ENCODE measurements around the gene CELA3A. TPM values are rescaled to one million over a fixed set of nuclear protein-coding genes. Genes with fewer than 3 reads are reported as not detected.

Gene CELA3A
- total RNA-seq, 1 experiment from 2014 or later: not detected

DNA sequence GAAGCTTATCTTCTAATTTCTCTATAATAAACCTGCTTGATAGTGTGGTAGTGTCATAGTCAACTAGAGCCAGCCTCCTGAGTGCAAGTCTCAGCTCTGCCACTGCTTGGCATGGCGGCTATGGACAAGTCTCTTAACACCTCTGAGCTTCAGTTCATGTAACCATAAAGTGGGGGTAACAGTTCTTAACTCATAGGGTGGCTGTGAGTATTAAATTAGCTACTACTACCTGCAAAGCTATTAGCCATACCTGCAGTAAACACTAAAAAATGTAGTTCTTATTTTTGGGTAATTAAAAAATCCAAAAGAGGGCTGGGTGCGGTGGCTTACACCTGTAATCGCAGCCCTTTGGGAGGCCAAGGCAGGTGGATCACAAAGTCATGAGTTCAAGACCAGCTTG lies 48.9 kb downstream of the CELA3A start:
- no peak for DNase-seq (ENCODE audit: low read depth)

DNA sequence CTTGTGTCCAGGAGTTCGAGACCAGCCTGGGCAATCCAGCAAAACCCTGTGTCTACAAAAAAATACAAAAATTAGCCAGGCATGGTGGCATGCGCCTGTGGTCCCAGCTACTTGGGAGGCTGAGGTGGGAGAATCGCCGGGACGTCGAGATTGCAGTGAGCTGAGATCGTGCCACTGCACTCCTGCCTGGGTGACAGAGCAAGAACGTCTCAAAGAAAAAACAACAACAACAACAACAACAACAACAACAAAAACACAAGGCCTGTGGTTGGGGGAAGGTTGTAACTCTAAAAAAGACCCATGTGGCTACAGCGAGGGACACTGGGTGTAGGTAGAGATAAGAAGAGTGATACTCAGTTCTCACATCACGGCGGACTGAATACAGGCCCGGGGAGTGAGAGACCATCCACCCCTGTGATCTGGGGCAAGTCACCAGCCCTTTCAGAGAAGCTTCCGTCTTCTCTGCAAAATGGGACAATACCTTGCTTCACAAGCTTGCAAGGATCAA lies 50.2 kb downstream of the CELA3A start:
- DNase-seq (ENCODE audit: low read depth): no peak

DNA sequence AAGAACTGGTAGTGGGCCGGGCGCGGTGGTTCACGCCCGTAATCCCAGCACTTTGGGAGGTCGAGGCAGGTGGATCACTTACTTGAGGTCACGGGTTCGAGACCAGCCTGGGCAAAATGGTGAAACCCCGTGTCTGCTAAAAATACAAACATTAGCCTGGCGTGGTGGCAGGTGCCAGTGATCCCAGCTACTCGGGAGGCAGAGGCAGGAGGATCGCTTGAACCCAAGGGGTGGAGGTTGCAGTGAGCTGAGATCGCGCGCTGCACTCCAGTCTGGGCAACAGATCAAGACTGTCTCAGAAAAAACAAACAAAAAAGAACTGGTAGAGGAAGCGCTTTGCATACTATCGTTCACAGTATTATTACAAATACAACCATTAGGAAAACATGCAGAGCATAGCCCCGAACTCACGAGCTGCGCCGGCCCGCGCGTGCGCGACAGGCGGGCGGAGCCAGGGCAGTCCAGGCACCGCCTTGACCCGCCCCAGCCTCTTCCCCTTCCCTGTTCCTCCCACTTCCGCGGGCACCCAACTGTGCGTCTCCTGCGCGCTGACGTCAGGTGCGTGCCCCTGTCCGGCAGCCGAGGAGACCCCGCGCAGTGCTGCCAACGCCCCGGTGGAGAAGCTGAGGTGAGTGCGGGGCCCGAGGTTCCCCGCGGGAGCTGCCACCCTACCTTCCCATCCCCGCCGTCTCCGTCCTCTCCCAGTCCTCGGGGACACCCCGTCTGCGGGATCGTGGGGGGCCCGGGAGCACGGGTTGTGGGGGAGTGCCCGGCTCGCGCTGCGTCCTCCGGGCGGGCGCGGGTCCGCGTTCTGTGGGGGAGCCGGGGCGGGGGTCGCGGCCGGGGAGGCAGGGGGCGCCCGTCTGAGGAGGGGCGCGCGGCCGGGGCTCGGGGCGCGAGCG lies 50.9 kb downstream of the CELA3A start, which contains the start of gene CDC42:
Gene CDC42, plus strand, starts transcription at position 595 of the 902 bp plus-strand sequence. CDS start 25,770 bp downstream, outside the sequence.
- DNase-seq (ENCODE audit: low read depth): peak; percentile 98

DNA sequence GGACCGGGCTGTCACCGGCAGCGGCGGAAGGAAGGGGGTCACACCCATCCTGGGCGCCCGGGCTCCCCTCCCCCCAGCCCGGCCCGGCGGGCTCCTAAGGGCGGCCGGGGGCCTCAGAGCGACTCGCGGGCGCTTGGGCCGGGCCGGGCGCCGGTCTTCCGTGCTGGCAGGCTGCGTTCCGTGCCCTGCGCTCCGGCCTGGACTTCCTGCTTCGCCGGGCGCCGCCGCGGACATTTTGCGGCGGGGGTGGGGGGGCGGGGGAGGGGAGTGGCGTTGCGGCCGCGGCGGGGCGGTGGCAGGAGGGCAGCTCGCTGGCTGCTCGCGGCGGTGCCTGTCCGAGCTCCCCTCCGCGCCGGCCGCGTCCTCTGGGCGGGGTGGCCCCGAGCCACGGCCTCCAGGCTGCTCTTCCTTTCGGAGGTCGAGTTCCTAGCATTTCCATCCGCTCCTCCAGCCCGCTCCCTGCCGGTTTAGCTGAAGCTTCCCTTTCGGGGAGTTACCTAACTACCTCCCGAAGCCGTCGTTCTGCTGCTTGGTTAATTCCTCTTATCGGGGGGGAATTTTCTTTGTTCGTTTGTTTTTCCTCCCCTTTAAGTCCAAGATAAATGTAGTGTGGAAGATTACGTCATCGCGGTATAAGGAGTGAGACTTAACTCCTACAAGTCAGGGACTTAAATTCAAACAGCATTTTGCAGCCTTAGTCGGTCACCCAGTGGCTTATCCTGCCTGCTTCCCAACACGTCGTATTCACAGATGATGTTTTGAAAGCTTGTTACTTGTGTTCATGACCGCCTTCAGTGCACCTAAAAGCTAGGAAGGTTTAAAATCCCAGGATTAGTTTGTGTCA lies 51.8 kb downstream of the CELA3A start:
- peak; percentile 70 for DNase-seq (ENCODE audit: low read depth)

DNA sequence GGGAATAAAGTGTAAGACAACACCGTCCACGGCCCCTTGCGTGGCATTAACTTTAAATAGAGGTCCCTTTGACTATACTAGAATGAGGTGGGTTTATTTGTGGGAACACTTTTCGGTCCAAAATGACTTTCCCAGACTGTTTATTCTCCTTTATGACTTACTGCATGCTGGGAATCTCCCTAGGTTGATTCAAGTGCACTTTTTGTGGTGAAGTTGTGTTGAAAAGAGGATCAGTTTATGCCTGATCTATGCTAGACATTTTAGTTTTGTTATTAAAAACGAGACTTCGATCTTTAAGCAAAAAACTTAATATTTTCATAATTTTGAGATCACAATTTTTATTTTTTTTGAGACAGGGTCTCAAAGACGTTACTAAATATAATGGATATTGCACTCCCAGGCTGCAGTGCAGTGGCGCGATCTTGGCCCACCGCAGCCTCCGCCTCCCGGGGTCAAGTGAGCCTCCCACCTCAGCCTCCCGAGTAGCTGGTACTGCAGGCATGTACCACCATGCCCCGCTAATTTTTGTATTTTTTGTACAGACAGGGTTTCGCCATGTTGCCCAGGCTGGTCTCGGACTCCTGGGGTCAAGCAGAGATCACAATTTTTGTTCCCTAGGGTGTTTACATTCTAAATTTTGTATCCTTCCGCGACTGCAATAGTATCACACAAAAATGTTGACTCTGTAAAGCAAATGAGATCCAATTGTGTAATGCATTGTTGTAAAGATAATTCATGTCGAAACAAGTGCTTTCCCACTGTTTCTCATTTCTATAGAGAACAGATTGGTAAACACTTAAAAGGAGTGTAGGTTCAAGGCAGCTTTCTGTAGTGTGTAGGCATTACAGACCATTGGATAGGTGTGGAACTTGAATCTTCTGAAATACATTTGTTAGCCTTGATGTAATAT lies 52.7 kb downstream of the CELA3A start:
- no peak for DNase-seq (ENCODE audit: low read depth)

DNA sequence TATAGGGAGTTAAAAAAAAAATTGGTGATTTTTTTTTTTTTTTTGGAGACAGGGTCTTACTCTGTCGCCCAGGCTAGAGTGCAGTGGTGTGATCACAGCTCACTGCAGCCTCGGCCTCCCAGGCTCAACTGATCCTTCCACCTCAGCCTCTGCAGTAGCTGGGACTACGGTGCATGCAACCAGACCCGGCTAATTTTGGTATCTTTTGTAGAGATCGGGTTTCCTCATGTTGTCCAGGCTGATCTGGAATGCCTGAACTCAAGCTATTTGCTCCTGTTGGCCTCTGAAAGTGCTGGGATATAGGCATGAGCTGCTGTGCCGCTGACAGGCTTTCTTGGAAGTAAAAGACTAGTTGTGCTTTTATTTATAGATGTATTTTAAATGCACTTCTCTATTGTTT lies 54.0 kb downstream of the CELA3A start:
- no peak for DNase-seq (ENCODE audit: low read depth)

DNA sequence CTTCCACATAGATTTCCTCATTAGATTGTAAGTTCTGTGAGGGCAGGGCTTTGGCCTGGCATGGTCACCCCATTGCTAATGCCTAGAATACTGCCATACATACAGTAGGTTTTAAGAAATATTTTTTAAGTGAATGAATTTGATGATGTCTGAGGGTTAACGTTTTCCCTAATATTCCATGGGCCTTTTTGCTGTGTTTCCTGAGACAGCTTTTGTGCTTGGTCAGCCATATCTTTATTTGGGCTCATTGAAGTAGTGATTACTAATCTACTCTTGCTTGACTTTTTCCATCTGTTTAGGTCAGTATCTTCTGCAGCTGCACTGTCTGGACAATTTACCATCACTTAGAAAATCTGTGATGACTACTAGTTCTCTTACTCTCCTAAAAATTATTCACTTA lies 54.6 kb downstream of the CELA3A start:
- DNase-seq (ENCODE audit: low read depth): no peak

DNA sequence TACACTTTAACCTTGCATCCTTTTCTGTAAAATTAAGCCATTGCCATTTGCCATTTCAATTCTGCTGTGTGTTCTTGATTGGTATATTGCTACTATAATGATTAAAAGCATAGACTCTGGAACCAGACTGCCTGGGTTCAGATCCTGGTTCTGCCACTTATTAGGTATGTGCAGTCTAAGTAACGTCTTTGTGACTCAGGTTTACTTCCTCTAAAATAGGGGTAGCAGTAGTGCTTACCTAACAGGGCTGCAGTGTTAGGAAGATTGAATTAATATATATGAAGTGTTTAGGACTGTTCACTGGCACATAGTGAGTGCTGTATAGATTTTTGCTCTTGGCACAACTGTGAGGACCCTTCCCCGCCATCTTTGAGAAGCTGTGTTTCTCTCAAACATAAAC lies 55.5 kb downstream of the CELA3A start:
- DNase-seq (ENCODE audit: low read depth): no peak

DNA sequence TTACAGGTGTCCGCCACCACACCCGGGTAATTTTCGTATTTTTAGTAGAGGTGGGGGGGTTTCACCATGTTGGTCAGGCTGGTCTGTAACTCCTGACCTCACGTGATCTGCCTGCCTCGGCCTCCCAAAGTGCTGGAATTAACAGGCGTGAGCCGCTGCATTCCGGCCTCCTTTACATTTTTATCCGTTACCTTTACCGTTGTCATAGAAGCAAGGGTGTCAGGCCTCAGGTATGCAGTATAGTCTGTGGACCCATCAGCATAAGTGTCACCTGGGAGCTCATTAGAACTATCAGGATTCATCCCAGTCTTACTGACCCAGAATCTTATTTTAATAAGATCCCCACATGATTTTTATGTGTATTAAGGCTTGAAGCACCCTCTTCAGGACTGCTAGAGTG lies 56.4 kb downstream of the CELA3A start:
- DNase-seq (ENCODE audit: low read depth): no peak

Other genes starting within 250 kb of the CELA3A start
- 28.6 and 29.2 TPM in 2 replicates for gene USP48, start 218.5 kb upstream of the CELA3A start, total RNA-seq (2014; rRNA removed; shearing (Covaris generic))
- gene LDLRAD2, start 189.4 kb upstream of the CELA3A start, total RNA-seq (2014; rRNA removed; shearing (Covaris generic)): not detected in 2 replicates
- gene HSPG2, start 64.3 kb upstream of the CELA3A start, total RNA-seq (2014; rRNA removed; shearing (Covaris generic)): 14.2 and 14.7 TPM in 2 replicates
- not detected in 2 replicates for gene CELA3B, start 24.6 kb upstream of the CELA3A start, total RNA-seq (2014; rRNA removed; shearing (Covaris generic))
- gene CDC42, start 51.1 kb downstream of the CELA3A start, total RNA-seq (2014; rRNA removed; shearing (Covaris generic)): 404 and 424 TPM in 2 replicates
- gene WNT4, start 141.4 kb downstream of the CELA3A start, total RNA-seq (2014; rRNA removed; shearing (Covaris generic)): 0.29 TPM in 1 of 2 replicates, not detected in the other